Chondrocyte (in vitro differentiated cells): Measurements from ENCODE around the gene ATF7. TPM values are rescaled to one million over a fixed set of nuclear protein-coding genes. Genes with fewer than 3 reads are reported as not detected.

ENCODE experiments used
- DNase-seq: peaks from one replicate; pipeline ENCODE4 v3.0.0; 2021; ENCODE audit warnings: mixed read lengths, low spot score
- H3K27ac Mint-ChIP-seq: one replicate; pipeline ENCODE4 v1.8.0; 2021; ENCODE audit warnings: mild to moderate bottlenecking, moderate library complexity, mixed read lengths; ENCODE audit not compliant: unreplicated experiment
- H3K27me3 Mint-ChIP-seq: 2 replicates; pipeline ENCODE4 v1.8.0; 2021; ENCODE audit warnings: low read depth, mixed read lengths
- H3K36me3 Mint-ChIP-seq: 2 replicates; pipeline ENCODE4 v1.8.0; 2021; ENCODE audit warnings: low read depth, mixed read lengths
- H3K4me1 Mint-ChIP-seq: 2 replicates; pipeline ENCODE4 v1.8.0; 2021; ENCODE audit warnings: low read depth, mild to moderate bottlenecking, mixed read lengths
- H3K4me3 Mint-ChIP-seq: one replicate; pipeline ENCODE4 v1.8.0; 2021; ENCODE audit warnings: mild to moderate bottlenecking, moderate library complexity, mixed read lengths; ENCODE audit not compliant: unreplicated experiment
- H3K9me3 Mint-ChIP-seq: 2 replicates; pipeline ENCODE4 v1.8.0; 2021; ENCODE audit warnings: low read depth, mixed read lengths
- total RNA-seq: library from RNA; stranded (reverse); gene quantifications from 3 replicates; pipeline ENCODE4 v1.2.1, GENCODE V29; 2021
- TF ChIP-seq, protein P1 (sequence below): fragments of 200-600 bp; sonication (generic); IDR thresholded peaks from 2 replicates; pipeline ENCODE4 v1.5.0; 2021; ENCODE audit warnings: antibody characterized with exemption, mild to moderate bottlenecking, moderate library complexity

Gene ATF7
- total RNA-seq, 1 donor from 2014 or later = 44.4 TPM

DNA sequence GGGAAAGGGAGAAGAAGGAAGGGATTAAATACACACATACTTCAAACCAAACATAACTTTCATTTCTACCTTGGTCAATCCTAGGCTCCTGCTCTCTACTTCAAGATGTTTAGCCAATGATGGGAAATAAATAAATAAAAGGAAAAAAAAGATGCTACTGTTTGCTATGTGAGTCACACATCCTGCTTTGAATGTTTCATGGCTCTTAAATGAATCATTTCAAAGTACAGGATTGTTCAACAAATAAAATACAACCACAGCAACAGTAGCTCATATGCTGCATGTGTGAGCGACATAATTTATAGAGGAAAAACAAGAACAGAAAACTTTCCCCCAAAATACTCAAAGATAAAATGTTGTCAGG is 64.6 kb downstream of the ATF7 start:
- Mint-ChIP-seq H3K27ac (peak overlapping the region; percentile 92), H3K4me1 (peaks cover 57% of the 10 kb centered on the region), H3K9me3 (no peaks in the 10 kb centered on the region), H3K27me3 (no peaks in the 10 kb centered on the region), H3K4me3 (no peak overlapping the region), H3K36me3 (no peaks in the 10 kb centered on the region)
- TF ChIP-seq, protein P1, sequence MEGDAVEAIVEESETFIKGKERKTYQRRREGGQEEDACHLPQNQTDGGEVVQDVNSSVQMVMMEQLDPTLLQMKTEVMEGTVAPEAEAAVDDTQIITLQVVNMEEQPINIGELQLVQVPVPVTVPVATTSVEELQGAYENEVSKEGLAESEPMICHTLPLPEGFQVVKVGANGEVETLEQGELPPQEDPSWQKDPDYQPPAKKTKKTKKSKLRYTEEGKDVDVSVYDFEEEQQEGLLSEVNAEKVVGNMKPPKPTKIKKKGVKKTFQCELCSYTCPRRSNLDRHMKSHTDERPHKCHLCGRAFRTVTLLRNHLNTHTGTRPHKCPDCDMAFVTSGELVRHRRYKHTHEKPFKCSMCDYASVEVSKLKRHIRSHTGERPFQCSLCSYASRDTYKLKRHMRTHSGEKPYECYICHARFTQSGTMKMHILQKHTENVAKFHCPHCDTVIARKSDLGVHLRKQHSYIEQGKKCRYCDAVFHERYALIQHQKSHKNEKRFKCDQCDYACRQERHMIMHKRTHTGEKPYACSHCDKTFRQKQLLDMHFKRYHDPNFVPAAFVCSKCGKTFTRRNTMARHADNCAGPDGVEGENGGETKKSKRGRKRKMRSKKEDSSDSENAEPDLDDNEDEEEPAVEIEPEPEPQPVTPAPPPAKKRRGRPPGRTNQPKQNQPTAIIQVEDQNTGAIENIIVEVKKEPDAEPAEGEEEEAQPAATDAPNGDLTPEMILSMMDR = no peak
- DNase-seq = no peak

- TF ChIP-seq, protein P1 = no peak
- Mint-ChIP-seq H3K27me3 (no peaks in the 10 kb centered on the region), H3K4me3 (peak overlapping the region; percentile 28), H3K36me3 (no peaks in the 10 kb centered on the region), H3K27ac (peak overlapping the region; percentile 92), H3K9me3 (no peaks in the 10 kb centered on the region), H3K4me1 (peaks cover 57% of the 10 kb centered on the region)
- DNase-seq = no peak
Observed at GRCh38 chr12:53560912-53561589, 65.1 kb downstream of the ATF7 start.

- no peaks in the 10 kb centered on the region for H3K36me3 Mint-ChIP-seq
- DNase-seq = no peak
- H3K9me3 Mint-ChIP-seq = no peaks in the 10 kb centered on the region
- peak overlapping the region; percentile 92 for H3K27ac Mint-ChIP-seq
- H3K27me3 Mint-ChIP-seq = no peaks in the 10 kb centered on the region
- H3K4me1 Mint-ChIP-seq = peaks cover 57% of the 10 kb centered on the region
- peak overlapping the region; percentile 39 for H3K4me3 Mint-ChIP-seq
- TF ChIP-seq, protein P1 = no peak
Observed at GRCh38 chr12:53560351-53560750, 65.8 kb downstream of the ATF7 start.

DNA sequence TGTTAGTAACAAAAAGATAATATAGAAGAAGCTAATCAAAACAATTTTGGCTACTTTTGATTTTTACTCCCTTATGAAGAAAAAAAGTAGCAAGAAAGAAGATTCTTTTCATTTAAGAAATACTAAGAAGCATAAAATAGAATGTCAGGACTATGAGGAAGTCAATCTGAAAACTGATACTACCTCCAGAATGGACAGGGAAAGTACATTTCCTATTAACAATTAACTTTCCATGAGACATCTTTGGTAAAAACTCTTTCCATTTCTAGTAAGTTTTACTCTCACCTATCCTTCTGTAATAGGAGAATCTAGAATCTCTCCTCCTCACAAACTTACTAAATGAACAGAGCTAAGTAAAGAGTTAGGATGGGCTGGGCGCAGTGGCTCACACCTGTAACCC is 67.6 kb downstream of the ATF7 start:
- TF ChIP-seq, protein P1 = no peak
- Mint-ChIP-seq H3K4me3 (no peak overlapping the region), H3K27me3 (no peaks in the 10 kb centered on the region), H3K9me3 (no peaks in the 10 kb centered on the region), H3K27ac (peak overlapping the region; percentile 79), H3K36me3 (no peaks in the 10 kb centered on the region), H3K4me1 (peaks cover 51% of the 10 kb centered on the region)
- no peak for DNase-seq

- no peak overlapping the region for H3K27ac Mint-ChIP-seq
- DNase-seq = no peak
- no peak overlapping the region for H3K4me3 Mint-ChIP-seq
- H3K27me3 Mint-ChIP-seq = no peaks in the 10 kb centered on the region
- H3K9me3 Mint-ChIP-seq = no peaks in the 10 kb centered on the region
- TF ChIP-seq, protein P1 = no peak
- peaks cover 12% of the 10 kb centered on the region for H3K36me3 Mint-ChIP-seq
- peaks cover 16% of the 10 kb centered on the region for H3K4me1 Mint-ChIP-seq
Observed at GRCh38 chr12:53552361-53553327, 73.5 kb downstream of the ATF7 start.
